Bronchial epithelial cell (primary cell): Measurements from ENCODE around the gene POMT2. TPM values are rescaled to one million over a fixed set of nuclear protein-coding genes. Genes with fewer than 3 reads are reported as not detected.
A peak's percentile ranks its signal among the peaks of the same experiment; 100 is the strongest.

ENCODE experiments used
- DNase-seq: peaks from one replicate; pipeline ENCODE4 v3.0.0-alpha.2; 2010; ENCODE audit warnings: low read depth
- FAIRE-seq: peaks from 2 replicates; lab custom pipeline; 2011; peaks lifted over from hg19 to GRCh38; lab: Jason Lieb, UNC
- H3K27me3 ChIP-seq: 2 replicates; pipeline ENCODE4 v1.5.1; 2011; ENCODE audit warnings: low read length; ENCODE audit not compliant: control insufficient read depth, insufficient read depth
- H3K36me3 ChIP-seq: 2 replicates; pipeline ENCODE4 v1.5.1; 2011; ENCODE audit warnings: low read length; ENCODE audit not compliant: control insufficient read depth, insufficient read depth
- H3K4me3 ChIP-seq: 2 replicates; pipeline ENCODE4 v1.5.1; 2011; ENCODE audit warnings: mild to moderate bottlenecking, low read depth, low read length, control low read depth
- total RNA-seq: library from RNA; depleted of rRNA; stranded (reverse); fragments of >200 nt; gene quantifications from 2 replicates; pipeline ENCODE4 v1.2.1, GENCODE V29; 2014
- TF ChIP-seq, protein P1 (sequence below): IDR thresholded peaks from 2 replicates; pipeline ENCODE4 v1.5.1; 2011; ENCODE audit warnings: mild to moderate bottlenecking, moderate library complexity, low read length, control low read depth, inconsistent platforms; ENCODE audit not compliant: insufficient read depth, severe bottlenecking

POMT2 gene
- total RNA-seq, 1 donor from 2014 or later: 5.8 TPM

DNA sequence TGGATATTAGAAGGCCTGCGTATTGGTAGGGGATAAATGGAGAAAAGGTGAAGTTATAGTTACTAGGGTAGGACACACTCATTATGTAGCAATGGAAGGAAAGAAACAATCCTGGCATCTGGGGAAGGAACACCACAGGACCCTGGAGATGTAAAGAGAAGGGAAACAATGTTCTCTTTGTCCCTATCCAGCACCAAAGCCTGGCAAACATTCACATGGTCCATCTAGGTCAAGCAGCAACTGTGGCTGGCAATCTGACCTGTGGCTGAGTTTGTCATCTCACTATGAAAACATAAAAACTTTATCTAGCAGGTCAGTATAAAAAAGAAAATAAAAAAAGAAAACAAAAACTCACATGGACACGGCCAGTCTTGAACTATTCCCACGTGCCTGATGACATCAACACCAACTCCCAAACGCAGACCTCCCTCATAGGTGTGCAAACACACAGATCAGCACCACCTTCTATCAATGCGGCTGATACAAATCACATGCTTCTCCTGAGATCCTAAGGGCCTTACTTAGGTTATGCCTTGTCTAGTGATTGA, 2.6 kb downstream of the POMT2 start:
- no peak for FAIRE-seq
- no peaks in the 10 kb centered on the region for H3K27me3 ChIP-seq
- no peaks in the 10 kb centered on the region for H3K36me3 ChIP-seq
- H3K4me3 ChIP-seq: no peak overlapping the region
- DNase-seq: no peak
- TF ChIP-seq, protein P1, sequence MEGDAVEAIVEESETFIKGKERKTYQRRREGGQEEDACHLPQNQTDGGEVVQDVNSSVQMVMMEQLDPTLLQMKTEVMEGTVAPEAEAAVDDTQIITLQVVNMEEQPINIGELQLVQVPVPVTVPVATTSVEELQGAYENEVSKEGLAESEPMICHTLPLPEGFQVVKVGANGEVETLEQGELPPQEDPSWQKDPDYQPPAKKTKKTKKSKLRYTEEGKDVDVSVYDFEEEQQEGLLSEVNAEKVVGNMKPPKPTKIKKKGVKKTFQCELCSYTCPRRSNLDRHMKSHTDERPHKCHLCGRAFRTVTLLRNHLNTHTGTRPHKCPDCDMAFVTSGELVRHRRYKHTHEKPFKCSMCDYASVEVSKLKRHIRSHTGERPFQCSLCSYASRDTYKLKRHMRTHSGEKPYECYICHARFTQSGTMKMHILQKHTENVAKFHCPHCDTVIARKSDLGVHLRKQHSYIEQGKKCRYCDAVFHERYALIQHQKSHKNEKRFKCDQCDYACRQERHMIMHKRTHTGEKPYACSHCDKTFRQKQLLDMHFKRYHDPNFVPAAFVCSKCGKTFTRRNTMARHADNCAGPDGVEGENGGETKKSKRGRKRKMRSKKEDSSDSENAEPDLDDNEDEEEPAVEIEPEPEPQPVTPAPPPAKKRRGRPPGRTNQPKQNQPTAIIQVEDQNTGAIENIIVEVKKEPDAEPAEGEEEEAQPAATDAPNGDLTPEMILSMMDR: no peak

DNA sequence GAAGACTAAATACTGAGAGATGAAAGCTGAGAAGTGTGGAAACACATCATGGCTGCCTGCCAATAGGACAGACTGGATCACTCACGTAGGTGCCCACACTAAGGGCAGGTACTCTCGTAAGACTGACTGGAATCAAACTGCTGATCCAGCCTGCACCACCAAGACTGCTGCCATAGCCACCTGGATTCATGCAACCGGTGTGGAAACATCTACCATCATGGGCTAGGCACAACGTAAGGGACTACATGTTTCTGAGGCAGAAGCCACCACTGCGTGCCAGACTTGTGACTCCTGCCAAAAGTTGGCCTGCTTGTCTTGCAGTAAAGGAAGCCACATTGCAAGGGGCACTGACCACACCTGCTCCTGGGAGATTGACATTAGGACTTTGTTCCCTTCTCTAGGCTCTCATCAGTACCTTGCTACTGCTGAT, 3.8 kb downstream of the POMT2 start:
- FAIRE-seq (peak; percentile 32), DNase-seq (peak; percentile 72)
- Histone ChIP-seq H3K27me3 (no peaks in the 10 kb centered on the region), H3K36me3 (no peaks in the 10 kb centered on the region), H3K4me3 (no peak overlapping the region)
- TF ChIP-seq, protein P1: no peak

DNA sequence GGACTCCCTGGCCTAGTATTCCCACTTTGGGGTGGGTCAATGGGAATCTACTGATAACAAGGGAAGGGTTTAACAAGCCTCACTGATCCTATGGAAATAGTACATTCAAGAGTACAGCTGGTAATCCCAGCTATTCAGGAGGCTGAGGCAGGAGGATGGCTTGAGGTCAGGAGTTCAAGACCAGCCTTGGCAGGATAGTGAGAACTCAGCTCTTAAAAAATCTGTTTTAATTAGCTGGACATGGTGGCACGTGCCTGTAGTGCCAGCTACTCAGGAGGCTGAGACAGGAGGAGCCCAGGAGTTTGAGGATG, 4.5 kb downstream of the POMT2 start:
- Histone ChIP-seq H3K27me3 (no peaks in the 10 kb centered on the region), H3K36me3 (no peaks in the 10 kb centered on the region), H3K4me3 (no peak overlapping the region)
- FAIRE-seq: no peak
- TF ChIP-seq, protein P1: no peak
- no peak for DNase-seq

DNA sequence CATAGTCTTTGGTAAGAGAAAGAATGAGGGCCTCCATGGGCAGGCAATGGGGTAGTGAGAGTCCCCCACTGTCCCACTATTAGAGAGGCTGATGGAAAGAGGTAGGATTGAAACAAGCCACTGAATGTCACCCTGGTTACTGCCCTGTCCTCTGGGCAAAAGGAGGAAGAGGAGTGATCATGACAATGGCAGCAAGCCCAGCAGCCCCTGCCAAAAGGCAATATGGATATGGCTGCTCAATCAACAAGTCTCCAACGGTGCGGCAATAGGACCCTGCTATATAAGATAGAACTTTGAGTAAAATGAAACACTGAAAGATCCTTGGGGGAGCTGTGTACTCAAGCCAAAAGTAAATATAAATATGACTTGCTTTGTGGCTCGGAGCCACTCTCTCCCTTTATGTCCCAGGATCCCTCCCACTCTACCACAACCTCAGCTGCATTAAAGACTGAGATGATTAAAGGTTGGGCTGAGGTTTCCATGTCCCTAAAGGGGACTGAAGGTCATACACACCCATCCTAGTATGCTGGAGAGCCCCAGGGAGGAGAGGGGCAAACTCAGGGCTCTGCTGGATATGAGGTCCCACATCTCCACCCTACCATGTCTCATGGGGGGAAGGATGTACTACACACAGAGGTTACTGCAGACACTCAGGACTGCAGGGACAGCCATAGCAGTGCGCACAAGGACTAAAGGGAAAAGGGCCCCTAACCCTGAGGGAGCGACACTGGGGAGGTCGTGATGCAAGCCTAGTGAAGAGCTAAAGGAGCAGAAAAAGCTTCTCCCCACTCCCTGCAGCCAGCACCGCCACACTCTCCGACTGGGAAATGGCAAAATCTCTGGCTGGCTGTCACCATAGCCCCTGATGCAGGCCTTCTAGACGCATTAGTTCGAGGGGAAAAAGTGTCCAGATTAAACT, 5.9 kb downstream of the POMT2 start:
- TF ChIP-seq, protein P1: no peak
- DNase-seq: no peak
- Histone ChIP-seq H3K4me3 (no peak overlapping the region), H3K27me3 (no peaks in the 10 kb centered on the region), H3K36me3 (no peaks in the 10 kb centered on the region)
- no peak for FAIRE-seq

DNA sequence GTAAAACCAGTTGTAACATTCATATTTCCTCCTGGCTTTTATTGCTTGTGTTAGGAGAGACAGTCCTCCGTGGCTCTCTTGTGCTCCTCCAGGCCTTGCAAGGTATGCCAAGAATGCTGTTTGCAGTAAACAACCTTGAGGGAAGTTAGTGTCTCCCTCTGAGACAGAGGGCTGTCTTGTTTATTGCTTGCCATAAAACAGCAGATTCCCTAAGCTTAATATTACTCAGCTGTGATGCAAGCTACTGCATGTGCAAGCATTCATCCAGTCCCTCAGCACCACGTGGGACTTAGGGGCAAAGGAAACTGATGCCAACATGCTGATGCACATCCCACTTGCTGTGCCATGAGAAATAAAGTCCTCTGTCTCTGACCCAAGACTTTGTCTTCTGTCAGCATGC, 6.6 kb downstream of the POMT2 start:
- no peaks in the 10 kb centered on the region for H3K27me3 ChIP-seq
- FAIRE-seq: peak; percentile 55
- TF ChIP-seq, protein P1: no peak
- H3K4me3 ChIP-seq: no peak overlapping the region
- DNase-seq: peak; percentile 99
- H3K36me3 ChIP-seq: no peaks in the 10 kb centered on the region
